Left hindlimb (tissue), 1 donor: ENCODE measurements around the gene PDE2A.
A peak's percentile ranks its signal among the peaks of the same experiment; 100 is the strongest.

Experiments used
- DNase-seq: peaks from one replicate; pipeline ENCODE4 v3.0.0-alpha.2; 2018

Gene PDE2A

GRCh38 chr11:72704028-72704782 lies 30.0 kb upstream of the PDE2A start:
- DNase-seq, result no peak

- peak; percentile 91 for DNase-seq
Observed at GRCh38 chr11:72703267-72704008, 29.2 kb upstream of the PDE2A start.

- DNase-seq, result peak; percentile 49
Observed at GRCh38 chr11:72702577-72703241, 28.5 kb upstream of the PDE2A start.

GRCh38 chr11:72702096-72702495 lies 27.9 kb upstream of the PDE2A start:
- DNase-seq, result no peak

- no peak for DNase-seq
Observed at GRCh38 chr11:72701466-72701865, 27.2 kb upstream of the PDE2A start.

- no peak for DNase-seq
Observed at GRCh38 chr11:72700146-72700545, 25.9 kb upstream of the PDE2A start.

GRCh38 chr11:72697814-72698213 lies 23.6 kb upstream of the PDE2A start:
- DNase-seq, result no peak

GRCh38 chr11:72696866-72697700 lies 22.9 kb upstream of the PDE2A start:
- no peak for DNase-seq

- DNase-seq, result no peak
Observed at GRCh38 chr11:72695354-72695753, 21.1 kb upstream of the PDE2A start.

- DNase-seq, result no peak
Observed at GRCh38 chr11:72693271-72693968, 19.2 kb upstream of the PDE2A start.

- no peak for DNase-seq
Observed at GRCh38 chr11:72692498-72693237, 18.4 kb upstream of the PDE2A start.

- DNase-seq, result no peak
Observed at GRCh38 chr11:72690166-72690565, 15.9 kb upstream of the PDE2A start.

GRCh38 chr11:72688929-72689328 lies 14.7 kb upstream of the PDE2A start:
- DNase-seq, result no peak

- DNase-seq, result no peak
Observed at GRCh38 chr11:72688486-72688885, 14.3 kb upstream of the PDE2A start.

GRCh38 chr11:72687326-72687725 lies 13.1 kb upstream of the PDE2A start:
- DNase-seq, result no peak

GRCh38 chr11:72686639-72687220 lies 12.5 kb upstream of the PDE2A start:
- no peak for DNase-seq

- peak; percentile 50 for DNase-seq
Observed at GRCh38 chr11:72685560-72686480, 11.6 kb upstream of the PDE2A start.

GRCh38 chr11:72684236-72684912 lies 10.2 kb upstream of the PDE2A start:
- peak; percentile 63 for DNase-seq

GRCh38 chr11:72683782-72684200 lies 9.6 kb upstream of the PDE2A start:
- peak; percentile 72 for DNase-seq
